HL-60 (cell line): ENCODE results near the gene CNBD2.

Experiments
- GABPA ChIP-seq: IDR thresholded peaks from 2 replicates; pipeline ENCODE4 v1.6.1; 2012; ENCODE audit warnings: low read depth
- POLR2AphosphoS5 ChIP-seq: IDR thresholded peaks from 2 replicates; pipeline ENCODE4 v1.6.1; 2012; ENCODE audit warnings: low read depth
- SPI1 ChIP-seq: IDR thresholded peaks from 2 replicates; pipeline ENCODE4 v1.6.1; 2012; ENCODE audit warnings: low read depth, mild to moderate bottlenecking, borderline replicate concordance
- TF ChIP-seq, protein P1 (sequence below): IDR thresholded peaks from one replicate; pipeline ENCODE4 v1.5.1; 2011; ENCODE audit warnings: low read length, control low read depth, inconsistent platforms; ENCODE audit not compliant: insufficient read depth
- TF ChIP-seq, protein P2 (sequence below): IDR thresholded peaks from 2 replicates; pipeline ENCODE4 v1.6.1; 2012; ENCODE audit warnings: low read depth; ENCODE audit not compliant: insufficient replicate concordance

DNA sequence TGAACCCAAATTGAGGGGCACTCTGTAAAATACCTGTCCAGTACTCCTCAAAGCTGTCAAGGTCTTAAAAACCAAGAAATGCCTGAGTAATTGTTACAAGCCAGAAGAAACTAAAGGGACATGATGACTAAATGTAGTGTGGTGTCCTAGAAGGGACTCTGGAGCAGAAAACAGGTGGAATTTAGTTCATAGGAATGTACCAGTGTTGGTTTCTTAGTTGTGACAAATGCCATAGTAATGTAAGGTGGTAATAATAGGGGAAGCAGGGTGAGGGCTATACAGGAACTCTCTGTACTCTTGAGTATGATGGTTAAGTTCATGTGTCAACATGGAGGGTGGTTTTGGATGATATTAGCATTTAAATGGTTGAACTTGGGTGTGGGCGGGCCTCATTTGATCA, 92.3 kb downstream of the CNBD2 start:
- TF ChIP-seq, protein P1, sequence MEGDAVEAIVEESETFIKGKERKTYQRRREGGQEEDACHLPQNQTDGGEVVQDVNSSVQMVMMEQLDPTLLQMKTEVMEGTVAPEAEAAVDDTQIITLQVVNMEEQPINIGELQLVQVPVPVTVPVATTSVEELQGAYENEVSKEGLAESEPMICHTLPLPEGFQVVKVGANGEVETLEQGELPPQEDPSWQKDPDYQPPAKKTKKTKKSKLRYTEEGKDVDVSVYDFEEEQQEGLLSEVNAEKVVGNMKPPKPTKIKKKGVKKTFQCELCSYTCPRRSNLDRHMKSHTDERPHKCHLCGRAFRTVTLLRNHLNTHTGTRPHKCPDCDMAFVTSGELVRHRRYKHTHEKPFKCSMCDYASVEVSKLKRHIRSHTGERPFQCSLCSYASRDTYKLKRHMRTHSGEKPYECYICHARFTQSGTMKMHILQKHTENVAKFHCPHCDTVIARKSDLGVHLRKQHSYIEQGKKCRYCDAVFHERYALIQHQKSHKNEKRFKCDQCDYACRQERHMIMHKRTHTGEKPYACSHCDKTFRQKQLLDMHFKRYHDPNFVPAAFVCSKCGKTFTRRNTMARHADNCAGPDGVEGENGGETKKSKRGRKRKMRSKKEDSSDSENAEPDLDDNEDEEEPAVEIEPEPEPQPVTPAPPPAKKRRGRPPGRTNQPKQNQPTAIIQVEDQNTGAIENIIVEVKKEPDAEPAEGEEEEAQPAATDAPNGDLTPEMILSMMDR: no peak
- TF ChIP-seq SPI1: no peak
- TF ChIP-seq POLR2AphosphoS5: no peak
- TF ChIP-seq, protein P2, sequence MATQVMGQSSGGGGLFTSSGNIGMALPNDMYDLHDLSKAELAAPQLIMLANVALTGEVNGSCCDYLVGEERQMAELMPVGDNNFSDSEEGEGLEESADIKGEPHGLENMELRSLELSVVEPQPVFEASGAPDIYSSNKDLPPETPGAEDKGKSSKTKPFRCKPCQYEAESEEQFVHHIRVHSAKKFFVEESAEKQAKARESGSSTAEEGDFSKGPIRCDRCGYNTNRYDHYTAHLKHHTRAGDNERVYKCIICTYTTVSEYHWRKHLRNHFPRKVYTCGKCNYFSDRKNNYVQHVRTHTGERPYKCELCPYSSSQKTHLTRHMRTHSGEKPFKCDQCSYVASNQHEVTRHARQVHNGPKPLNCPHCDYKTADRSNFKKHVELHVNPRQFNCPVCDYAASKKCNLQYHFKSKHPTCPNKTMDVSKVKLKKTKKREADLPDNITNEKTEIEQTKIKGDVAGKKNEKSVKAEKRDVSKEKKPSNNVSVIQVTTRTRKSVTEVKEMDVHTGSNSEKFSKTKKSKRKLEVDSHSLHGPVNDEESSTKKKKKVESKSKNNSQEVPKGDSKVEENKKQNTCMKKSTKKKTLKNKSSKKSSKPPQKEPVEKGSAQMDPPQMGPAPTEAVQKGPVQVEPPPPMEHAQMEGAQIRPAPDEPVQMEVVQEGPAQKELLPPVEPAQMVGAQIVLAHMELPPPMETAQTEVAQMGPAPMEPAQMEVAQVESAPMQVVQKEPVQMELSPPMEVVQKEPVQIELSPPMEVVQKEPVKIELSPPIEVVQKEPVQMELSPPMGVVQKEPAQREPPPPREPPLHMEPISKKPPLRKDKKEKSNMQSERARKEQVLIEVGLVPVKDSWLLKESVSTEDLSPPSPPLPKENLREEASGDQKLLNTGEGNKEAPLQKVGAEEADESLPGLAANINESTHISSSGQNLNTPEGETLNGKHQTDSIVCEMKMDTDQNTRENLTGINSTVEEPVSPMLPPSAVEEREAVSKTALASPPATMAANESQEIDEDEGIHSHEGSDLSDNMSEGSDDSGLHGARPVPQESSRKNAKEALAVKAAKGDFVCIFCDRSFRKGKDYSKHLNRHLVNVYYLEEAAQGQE: no peak
- no peak for TF ChIP-seq GABPA
